Measurements from ENCODE around the gene CFAP90. TPM values are rescaled to one million over a fixed set of nuclear protein-coding genes. Genes with fewer than 3 reads are reported as not detected.

The CFAP90 gene, protein sequence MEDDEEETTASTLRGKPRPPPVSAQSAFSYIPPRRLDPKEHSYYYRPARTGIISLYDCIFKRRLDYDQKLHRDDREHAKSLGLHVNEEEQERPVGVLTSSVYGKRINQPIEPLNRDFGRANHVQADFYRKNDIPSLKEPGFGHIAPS
- 0.24 TPM for total RNA-seq (ENCODE audit: insufficient read depth, low replicate concordance)

GRCh38 chr5:7850395-7851239 is at the start of gene CFAP90:
Gene CFAP90 (minus strand): TSS chr5:7851133. CDS start chr5:7851021, 112 bp downstream.
- peak; percentile 61 for DNase-seq (ENCODE audit: low spot score)

GRCh38 chr5:7897014-7897600 is 46.2 kb upstream of the CFAP90 start:
- no peak for DNase-seq (ENCODE audit: low spot score)

DNA sequence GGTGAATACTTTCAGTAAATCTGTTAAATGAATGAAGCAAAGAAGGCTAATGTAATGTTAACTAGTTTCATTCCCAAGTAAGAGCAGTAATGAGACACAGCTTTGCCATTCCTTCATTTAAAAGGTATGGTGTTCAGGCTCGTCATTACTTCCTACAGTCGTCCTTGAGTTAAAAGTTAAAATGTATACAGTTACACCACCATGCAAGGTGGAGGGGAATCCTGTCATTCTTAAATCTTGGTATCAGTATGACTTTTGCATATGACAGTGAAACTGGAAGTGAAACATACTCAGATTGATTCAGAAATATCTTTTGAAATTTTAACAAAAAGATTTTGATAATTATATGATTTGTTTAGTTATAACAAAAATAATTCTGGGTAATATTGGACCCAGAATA is 43.9 kb upstream of the CFAP90 start:
- no peak for DNase-seq (ENCODE audit: low spot score)

GRCh38 chr5:7894439-7894838 is 43.5 kb upstream of the CFAP90 start:
- no peak for DNase-seq (ENCODE audit: low spot score)

DNA sequence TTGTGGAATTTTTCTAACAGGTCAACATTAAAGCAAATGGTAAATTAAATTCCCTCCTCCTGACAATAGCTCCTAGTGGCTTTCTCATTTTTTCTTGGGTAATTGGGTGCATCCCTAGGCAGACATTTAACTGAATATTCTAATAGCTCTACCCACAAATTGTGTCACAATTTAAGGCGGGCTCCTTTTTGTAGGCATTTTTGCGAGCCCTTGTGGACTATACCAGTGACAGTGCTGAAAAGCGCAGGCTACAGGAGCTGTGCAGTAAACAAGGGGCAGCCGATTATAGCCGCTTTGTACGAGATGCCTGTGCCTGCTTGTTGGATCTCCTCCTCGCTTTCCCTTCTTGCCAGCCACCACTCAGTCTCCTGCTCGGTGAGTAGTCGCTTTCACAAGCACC is 38.0 kb upstream of the CFAP90 start:
- DNase-seq (ENCODE audit: low spot score) = no peak

DNA sequence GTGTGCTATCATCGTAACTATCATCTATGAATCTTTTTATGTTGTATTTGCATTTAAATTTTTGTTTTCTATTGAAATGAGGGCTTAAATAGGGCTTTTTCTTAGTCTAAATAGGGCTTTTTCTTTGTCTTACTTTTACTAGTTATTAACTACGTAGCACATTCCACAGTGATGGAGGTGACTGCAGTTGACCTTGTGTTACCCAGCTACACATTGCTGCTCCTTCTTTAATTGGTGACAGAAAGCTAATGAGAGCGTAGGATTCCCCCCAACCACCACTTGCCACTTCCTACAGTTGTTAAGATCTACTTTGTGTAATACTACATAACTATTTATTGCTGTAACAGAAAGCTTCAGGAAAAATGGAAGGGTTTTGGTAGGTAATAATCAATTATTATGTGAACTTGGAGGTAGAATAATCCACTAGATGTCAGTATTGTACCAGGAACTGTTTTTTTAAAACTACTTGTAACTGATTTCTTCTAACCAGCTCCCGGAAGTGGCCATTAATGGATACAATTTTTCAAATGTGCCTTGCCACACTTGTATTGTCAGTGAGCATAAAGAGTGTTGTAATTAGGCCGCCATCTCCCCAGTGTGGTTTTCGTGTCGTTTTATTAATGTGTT is 36.0 kb upstream of the CFAP90 start:
- peak; percentile 16 for DNase-seq (ENCODE audit: low spot score)

GRCh38 chr5:7884491-7885267 is 33.7 kb upstream of the CFAP90 start:
- peak; percentile 76 for DNase-seq (ENCODE audit: low spot score)

DNA sequence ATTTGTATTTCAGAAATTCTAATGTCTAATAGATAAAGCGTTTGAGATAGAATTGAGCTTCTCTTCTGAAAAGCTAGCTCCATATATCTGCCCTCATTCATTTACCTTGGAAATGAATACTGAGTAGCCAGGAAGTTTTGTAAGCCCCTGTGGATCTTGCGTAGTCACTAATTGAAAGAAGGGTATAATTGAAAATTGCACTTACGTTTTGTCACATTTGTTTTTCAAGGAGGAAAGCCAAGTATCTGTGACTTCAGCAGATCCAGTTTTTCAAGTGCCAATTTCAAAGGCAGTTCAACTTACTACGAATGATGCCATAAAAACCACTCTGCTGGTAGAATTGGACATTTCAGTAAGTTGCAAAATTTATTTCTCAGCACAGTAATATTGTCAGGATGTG is 32.0 kb upstream of the CFAP90 start:
- DNase-seq (ENCODE audit: low spot score) = no peak

DNA sequence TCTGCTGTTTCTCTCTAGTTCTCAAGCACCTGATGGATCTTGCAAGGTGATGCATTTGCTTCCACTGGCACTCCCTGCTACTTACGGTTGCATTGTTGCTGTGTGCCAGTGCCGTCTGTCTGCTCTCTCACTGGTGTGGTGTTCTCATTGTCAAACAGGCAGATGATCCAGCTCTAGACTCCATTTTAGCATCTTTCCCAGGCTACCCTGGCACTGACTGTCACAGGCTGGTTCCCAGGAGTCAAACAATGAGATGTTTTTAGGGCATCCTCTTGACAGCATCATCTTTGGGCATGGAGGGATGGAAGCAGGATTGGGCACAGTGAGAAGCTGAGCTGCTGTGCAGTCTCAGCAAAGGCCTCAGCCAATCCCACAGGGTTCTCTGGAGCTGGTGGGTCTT is 30.9 kb upstream of the CFAP90 start:
- DNase-seq (ENCODE audit: low spot score) = no peak

GRCh38 chr5:7881091-7881490 is 30.2 kb upstream of the CFAP90 start:
- DNase-seq (ENCODE audit: low spot score) = no peak

DNA sequence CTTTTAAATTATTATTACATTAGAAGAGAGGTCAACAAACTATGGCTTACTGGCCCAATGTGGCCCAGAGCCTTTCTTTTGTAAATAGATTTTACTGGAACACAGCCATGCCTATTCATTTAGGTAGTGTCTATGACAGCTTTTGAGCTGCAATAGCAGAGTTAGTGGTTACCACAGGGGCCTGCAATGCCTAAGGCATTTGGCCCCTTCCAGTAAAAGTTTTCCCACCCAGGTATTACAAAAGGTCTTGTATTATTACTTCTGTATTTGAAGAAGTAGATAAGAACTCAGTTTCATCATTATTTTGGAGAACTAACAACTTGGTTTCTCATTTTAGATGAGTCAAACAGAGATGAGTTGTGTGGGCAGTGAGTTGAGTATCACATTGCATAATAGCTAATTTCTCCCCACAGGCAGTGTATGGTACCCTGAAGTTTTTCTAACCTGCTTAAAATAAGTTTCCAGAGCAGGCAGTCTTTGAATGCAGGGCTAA is 27.5 kb upstream of the CFAP90 start:
- no peak for DNase-seq (ENCODE audit: low spot score)

GRCh38 chr5:7877851-7878250 is 26.9 kb upstream of the CFAP90 start:
- no peak for DNase-seq (ENCODE audit: low spot score)

DNA sequence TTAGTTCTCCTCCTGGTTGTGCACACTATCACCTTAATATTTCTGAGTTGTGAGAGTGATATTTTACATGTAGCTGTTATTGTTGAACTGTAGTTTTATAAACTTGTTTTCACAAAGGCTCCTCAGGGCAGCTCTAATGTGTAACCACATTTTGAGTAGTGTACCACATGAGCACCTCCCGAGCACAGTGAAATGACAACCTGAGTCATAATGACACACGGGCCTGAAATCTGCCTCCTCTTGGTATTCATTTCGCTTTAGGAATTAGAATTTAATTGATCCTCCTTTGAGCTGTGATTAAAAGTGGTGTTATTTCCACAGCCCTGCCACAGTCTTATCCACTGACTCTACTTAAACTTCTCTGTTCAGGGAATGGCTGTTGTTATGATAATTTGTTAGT is 25.9 kb upstream of the CFAP90 start:
- no peak for DNase-seq (ENCODE audit: low spot score)

GRCh38 chr5:7875151-7875550 is 24.2 kb upstream of the CFAP90 start:
- no peak for DNase-seq (ENCODE audit: low spot score)

DNA sequence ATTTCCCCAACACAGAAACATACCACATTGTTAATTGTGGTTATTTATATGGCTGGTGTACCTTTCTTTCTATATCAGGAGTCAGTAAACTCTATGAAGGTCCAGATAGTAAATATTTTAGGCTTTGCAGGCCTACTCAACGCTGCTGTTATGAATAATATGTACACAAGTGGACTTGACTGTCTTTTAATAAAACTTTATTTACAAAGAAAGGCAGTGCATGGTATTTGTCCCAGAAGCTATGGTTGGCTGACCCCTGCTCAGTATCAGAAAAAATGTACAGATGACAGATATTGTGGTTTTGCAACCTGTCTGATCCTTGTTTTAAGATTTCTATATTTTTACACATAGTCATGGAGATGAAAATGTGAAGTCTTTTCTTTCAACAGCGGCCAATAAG is 23.7 kb upstream of the CFAP90 start:
- no peak for DNase-seq (ENCODE audit: low spot score)

GRCh38 chr5:7873216-7873615 is 22.3 kb upstream of the CFAP90 start:
- DNase-seq (ENCODE audit: low spot score) = no peak

- no peak for DNase-seq (ENCODE audit: low spot score)
Observed at GRCh38 chr5:7872517-7873130, 21.7 kb upstream of the CFAP90 start.

GRCh38 chr5:7871653-7872052 is 20.7 kb upstream of the CFAP90 start:
- no peak for DNase-seq (ENCODE audit: low spot score)

GRCh38 chr5:7869474-7870136 is 18.7 kb upstream of the CFAP90 start:
- no peak for DNase-seq (ENCODE audit: low spot score)

DNA sequence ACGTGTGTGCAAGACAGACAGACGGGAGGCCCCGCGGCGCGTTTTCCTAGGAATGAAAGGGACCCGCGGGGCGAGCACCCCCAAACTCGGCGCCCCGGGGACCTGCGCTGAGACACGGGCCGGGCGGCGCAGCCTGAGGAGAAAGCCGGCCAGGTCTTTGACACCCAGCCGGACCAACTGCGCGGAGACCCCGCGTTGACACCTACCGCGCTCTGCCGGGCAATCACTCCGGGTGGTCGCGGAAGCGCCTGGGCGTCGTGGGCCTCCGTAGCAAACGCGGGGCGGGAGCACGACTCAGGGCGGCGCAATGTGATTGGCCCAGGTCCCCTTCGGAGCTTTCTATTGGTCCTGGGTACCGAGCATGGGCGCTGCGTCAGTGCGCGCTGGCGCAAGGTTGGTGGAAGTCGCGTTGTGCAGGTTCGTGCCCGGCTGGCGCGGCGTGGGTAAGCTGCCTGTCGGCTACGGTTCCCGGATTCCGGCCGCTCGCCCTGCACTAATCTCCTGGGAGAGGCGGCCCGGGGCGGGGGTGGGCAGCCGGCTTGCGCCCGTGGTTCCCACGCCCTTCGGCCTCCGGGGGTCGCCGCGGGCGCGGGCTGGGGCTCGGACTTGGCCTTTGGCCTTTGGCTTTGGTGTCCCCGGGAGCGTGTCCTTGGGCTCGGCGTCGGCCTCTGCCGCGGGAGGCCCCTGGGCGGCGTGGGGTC is 18.0 kb upstream of the CFAP90 start, which contains the start of the genes FASTKD3 and MTRR:
Gene FASTKD3, minus strand, starts transcription at position 259 of the 701 bp plus-strand sequence. CDS start 948 bp downstream, outside the sequence.
Gene MTRR, plus strand, starts transcription at position 376 of the 701 bp plus-strand sequence. CDS start 1,647 bp downstream, outside the sequence.
- DNase-seq (ENCODE audit: low spot score) = peak; percentile 96
